CD4-positive, alpha-beta T cell treated with Interferon gamma for 1 hour (primary cell): ENCODE results near the gene ARHGAP25.
A peak's percentile ranks its signal among the peaks of the same experiment; 100 is the strongest.

Source experiments
- DNase-seq: peaks from one replicate; pipeline ENCODE4 v3.0.0-alpha.2; 2020

The ARHGAP25 gene

DNA sequence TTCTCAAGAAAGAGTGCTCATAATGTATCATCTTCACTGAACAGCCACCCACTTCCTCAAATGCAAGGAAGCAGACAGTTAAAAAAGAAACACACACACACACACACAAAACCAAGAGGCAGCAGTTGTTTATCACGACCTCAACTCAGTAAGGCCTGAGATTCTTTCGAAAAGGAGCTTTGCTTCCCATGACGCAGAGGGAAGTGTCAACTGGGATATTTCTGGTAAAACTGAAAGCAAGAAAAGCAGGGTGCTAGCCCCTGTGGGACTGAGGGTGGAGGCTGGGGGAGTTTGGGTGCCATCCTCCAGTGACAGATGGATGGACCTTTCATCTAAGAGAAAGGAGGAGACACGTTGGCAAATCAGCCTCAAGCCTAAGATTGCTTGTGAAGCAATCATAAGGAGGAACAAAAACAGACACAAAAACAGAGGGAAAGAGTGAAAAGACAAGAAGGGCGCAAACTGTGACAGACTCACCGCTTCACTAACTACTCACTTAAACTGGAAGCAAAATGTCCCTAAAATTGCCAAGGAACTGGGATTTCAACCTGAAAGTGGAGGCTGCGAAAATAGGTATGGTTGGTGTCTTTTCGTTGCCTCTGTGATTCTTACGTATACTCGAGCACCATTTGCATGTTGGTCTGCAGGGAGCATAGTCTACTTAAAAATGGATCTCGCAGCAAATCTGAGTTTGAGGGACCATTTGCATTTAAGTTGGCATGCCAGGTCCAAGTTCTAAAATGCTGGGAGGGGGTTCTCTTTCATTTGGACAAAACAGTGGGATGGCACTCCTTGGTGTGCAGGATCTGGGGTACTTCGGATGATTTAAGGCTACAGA, at the start of gene ARHGAP25:
TSS of gene ARHGAP25 (plus strand) at position 124 of the 838 bp plus-strand sequence. CDS start at position 513, 389 bp downstream.
- peak; percentile 41 for DNase-seq

- DNase-seq, result no peak
Observed at GRCh38 chr2:68686178-68686577, 48.4 kb upstream of the ARHGAP25 start.

GRCh38 chr2:68687018-68687417, 47.6 kb upstream of the ARHGAP25 start:
- no peak for DNase-seq

DNA sequence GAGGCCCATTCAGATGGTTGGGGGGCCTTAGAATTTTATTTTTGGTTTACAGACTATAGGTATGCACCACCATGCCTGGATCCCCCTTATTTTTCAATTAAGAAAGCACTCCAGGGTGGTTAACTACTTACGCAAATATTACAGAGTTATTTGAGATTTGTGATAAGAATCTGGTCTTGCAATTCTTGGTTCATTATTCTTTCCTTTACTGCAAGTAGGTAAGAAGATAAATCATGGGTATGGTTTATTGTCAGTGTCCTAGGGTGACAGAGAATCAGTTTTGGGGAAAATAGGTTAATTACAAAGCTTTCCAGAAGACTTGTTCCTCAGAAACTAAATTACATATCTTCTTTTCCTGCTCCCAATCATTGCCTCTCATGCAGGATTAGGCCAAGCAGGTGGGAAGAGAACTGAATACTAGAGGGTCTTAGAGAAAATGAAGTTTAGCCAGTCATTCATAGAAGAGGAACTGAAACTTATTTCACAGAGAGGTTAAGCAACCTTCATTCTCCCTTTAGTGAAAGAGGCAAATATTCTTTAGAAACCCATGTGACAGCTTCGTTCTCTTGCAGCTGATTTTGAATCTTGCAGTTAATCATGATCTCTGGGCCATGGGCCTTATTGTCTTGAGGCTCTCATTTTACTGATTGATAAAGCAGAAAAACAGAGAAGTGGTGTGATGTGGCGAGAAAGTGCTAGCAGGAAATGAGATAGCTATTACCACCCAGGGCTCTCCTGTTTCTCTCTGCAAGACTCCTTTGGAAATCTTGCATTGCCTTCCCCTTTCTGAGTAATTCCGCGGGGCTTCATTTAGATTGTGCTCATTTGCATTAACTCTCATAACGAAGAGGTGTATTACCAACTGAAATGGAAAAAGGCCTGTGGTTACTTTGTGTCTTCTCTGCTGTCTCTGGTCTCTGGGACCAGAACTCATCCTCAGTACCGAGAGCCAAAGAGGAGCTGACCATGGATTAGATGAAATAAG, 44.8 kb upstream of the ARHGAP25 start:
- peak; percentile 1 for DNase-seq

DNA sequence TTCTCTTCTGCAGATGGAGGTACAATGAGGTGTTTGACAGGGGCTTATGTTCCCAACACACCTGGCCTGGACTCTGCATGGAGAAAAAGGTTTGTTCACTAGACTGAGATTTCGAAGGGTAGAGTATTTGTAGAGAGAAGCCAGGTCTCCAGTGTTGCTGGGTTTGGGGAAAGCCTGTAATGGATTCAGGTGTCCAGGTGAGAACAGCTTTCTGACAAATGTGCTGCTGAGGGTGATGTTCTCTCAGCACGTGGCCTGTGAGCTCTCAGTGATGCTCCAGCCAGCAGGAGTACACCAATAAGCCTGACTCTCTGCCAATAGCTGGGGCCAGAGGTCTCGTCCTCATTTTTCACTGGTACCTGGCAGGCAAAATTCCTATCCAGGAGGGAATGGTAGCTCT, 43.8 kb upstream of the ARHGAP25 start:
- no peak for DNase-seq

DNA sequence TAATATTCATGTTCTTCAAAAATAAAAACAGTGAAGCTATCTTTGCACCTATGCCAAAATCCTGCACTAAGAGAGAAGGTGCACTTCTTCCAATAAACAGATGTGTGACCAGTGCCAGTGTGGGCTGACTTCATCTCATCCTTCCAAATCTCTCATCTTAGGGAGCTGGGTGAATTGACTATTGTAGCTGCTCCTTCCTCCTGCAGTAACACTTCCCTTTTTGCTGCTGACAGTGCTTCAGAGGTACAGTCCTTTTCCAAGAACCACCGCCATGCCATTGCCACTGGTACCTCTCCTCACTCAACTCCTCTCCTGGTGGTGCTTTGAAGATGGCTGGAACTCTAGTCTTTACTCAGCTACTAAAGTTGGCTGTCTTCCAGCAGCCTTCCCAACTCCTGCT, 42.1 kb upstream of the ARHGAP25 start:
- no peak for DNase-seq

DNA sequence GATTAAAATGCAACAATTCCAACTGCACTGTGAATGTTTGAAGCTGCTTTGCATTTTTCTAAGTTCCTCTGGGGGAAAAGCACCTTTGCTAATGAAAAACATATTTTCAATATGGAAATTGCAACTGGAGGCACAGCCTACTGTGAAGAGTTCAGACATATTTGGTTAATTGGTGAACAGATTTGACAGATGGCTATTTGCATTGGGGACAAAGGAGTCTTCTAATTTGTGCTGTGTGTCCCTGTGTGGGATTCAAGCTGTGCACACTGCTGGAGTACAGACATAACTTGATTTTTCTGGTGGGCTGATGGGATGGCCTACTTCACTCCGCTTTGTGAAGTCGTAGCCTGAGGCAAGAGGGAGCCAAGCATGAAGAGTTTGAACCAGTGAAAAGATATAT, 40.7 kb upstream of the ARHGAP25 start:
- no peak for DNase-seq

DNA sequence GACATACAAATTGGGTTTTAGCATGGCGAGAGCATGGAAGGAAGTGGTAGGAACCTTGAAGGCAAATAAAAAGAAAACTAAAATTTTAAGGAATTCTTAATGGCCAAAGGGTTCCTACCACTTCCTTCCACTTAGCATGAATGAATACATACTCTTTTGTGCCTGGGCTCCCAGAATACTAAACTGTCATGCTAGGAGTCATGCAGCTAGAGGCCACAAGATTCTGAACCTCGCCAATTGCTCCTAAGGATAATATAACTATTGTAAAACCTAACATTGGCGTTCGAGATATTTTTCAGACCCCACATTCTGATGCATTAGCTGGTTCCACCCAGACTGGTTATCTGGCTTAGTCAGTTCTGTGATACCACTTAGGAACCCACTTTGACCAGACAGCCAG, 38.6 kb upstream of the ARHGAP25 start:
- no peak for DNase-seq

GRCh38 chr2:68696554-68696953, 38.1 kb upstream of the ARHGAP25 start:
- DNase-seq, result no peak

DNA sequence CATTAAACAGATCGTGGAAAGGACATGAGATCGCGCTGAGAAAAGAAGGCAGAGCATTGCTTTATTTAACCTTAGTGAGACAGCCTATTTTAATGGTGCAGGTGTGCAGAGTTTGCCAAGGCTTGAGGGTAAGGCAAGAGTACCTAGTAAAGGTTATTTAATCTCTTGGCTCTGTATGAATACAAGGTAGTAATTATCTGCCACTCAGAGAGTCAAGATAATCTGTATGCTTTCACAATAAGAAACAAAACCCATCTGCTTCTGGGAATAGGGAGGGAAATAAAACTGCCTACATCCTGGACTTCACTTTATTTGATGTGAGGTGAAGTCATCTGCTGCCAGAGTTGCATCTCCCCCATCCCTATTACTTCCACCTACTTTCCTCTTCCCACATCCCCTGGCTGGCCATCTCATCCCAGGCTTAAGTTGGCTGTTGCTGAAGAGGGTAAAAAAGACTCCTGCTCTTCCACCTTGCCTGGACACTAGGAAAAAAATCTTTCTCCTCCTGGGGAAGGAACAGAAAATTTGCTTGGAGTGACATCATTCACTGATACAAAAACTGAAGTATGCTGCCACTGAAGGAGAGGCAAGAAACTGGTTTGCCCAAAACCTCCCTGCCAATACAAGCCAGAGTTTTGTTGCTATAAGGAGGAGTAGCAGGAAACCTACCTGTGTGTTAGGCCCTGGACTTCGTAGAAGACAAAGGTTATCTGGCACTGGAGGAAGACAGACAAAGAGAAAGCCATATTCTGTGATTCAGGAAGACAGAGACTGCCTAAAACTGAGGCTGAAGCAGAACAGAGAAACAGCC, 35.8 kb upstream of the ARHGAP25 start:
- DNase-seq, result no peak

- no peak for DNase-seq
Observed at GRCh38 chr2:68700560-68700959, 34.1 kb upstream of the ARHGAP25 start.

- no peak for DNase-seq
Observed at GRCh38 chr2:68706637-68707036, 28.0 kb upstream of the ARHGAP25 start.

DNA sequence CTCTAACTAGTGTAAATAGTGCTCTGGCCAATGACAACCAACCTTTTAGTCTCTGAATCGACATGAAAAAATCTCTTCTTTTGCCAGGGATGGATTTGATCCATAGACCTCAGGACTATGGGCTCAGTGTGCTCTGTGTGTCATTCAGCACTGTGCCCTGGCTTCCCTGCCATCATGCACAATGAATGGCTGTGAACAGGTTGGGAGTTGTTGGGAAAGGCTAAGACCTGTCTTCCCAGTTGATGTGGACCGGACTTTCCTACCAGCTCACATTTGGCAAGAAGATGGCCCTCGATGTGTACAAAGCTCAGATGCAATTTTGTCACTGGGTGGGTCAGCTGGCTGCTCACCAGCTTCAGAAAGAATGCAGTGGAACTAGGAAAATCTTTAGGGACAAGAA, 26.0 kb upstream of the ARHGAP25 start:
- no peak for DNase-seq

GRCh38 chr2:68709421-68709911, 25.1 kb upstream of the ARHGAP25 start:
- DNase-seq, result no peak

- no peak for DNase-seq
Observed at GRCh38 chr2:68710336-68710735, 24.3 kb upstream of the ARHGAP25 start.

- no peak for DNase-seq
Observed at GRCh38 chr2:68710756-68711155, 23.9 kb upstream of the ARHGAP25 start.

DNA sequence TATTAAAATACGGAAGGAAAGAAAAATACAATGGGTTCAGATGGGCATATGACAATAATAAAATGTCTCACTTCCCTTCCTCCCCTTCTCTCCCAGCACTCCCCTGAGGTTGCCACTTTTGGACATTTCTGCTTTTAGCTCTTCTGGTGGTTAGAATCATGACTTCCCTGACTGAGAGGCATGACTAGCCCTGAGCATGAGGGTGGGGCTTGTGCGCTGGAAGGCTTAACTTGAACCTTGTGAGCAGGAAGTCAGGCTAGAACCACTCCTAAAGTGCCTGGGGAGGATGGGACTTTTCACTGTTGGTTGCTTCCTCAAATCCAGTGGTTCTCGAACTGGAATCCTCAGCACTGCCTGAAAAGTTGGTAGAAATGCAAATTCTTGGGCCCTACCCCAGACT, 19.7 kb upstream of the ARHGAP25 start:
- DNase-seq, result peak; percentile 76

DNA sequence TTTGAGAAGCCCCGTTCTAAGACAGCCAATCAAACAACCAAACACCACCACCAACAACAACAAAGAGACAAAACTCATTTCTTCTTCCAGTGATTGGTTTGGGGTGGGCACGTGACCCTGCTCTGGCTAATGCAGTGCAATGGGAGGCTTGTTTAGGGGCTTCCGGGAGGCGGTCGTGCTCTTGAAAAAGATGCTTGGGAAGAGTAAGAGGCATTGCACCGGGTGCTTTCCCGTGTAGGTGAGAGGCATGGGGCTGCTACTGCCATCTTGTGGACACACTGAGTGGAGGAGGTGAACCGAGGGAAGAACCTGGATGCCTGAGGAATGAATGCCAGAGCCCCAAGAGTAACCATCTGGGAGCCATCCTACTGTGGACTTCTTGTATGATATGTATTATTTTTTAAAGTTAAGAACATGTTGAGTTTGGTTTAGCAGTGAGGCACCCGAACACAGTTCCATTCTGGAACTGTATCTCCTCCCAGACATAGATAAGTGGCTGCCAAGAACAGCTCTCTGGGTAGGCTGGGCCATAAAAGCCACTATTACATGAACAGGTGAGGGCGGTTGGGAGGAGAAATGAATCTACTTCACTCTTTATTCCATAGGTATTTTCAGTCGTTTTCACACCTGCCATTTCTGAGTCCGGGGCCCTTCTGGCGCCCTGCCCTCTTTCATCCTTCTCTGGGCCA, 19.1 kb upstream of the ARHGAP25 start:
- DNase-seq, result peak; percentile 37

DNA sequence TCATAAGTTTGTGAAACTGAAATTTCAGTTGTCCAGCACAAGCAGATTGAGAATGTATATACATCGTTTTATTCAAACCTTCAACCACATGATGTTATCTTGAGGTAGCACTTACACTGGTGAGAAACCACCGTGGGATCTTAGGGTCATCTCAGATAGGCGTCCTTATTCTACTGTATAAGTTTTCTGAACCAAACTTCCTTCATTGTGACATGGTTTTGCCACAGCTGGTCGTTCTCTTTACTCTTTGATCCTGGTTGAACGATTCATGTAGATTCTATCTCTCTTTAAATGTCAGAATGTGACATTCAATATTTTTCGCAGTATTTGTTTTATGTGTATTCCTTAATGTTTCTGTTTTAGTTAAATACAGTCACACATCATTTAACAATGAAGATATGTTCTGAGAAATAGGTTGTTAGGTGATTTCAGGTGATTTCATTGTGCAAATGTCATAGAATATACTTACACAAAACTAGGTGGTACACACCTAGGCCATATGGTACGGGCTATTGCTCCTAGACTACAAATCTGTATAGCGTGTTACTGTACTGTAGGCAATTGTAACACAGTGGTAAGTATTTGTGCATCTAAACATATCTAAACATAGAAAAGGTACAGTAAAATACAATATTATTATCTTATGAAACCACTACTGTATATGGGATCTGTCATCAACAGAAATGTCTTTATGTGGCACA, 17.9 kb upstream of the ARHGAP25 start:
- no peak for DNase-seq

DNA sequence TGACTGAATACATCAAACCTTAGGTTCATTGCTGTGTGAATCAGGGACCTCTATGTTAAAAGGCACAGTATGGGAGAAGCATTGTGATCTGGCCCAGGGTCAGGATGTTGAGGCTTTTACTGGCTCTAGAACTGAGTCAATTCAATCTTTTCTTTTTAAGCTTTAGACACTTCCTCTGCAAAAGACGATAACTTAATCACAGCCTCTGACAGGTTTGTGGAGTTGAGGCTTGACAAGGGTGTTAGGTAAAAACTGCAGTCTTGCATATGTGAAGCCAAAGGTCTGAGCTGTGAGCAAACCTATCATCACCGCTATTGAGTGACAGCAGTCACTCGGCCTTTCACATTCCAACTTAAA, 17.3 kb upstream of the ARHGAP25 start:
- no peak for DNase-seq

GRCh38 chr2:68719912-68720311, 14.7 kb upstream of the ARHGAP25 start:
- DNase-seq, result no peak

DNA sequence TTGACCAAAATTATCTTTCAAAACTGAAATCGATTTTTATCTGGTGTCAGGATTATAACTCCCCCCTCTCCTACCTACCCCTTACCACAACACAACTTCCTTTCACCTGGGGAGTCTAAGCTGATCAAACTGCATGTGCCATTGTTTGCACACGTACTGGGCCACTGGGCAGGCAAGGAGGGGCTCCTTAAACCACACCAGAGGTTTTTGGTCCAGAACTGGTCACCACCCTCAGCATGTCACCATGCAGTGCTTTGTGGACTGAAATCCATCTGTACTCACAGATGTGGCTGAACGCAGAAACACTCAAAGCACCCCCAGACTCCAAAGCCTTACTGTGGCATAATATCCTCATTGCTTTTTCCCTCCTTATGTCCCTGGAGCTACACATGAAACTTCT, 13.9 kb upstream of the ARHGAP25 start:
- no peak for DNase-seq
